ENCODE data around the gene LRSAM1. TPM values are rescaled to one million over a fixed set of nuclear protein-coding genes. Genes with fewer than 3 reads are reported as not detected.

The LRSAM1 gene
- total and polyA plus RNA-seq, 2 of the 8 experiments (the other 6 are each of a cell fraction or from before 2014, with no cell fraction given): 9.7 to 18.3 TPM

DNA sequence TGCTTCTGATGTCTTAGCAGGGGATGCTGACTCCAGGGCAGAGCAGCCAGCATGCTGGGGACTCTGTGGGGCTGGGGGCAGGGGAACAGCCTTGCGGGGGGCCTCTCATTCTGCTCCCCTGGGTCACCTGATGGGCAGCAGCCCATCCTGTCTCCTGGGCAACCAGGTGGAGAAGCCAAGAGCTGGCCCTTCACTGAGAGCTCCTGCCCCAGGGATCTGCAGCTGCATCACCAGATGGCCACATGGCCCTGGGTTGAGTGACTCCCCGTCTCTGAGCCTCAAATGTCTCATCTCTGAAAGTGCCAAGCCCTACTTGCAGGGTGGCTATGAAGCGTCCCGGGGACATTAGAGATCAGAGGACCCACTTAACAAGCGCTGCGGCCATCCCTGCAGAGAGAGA, 49.1 kb downstream of the LRSAM1 start (continued):
- TF ChIP-seq, protein P1, sequence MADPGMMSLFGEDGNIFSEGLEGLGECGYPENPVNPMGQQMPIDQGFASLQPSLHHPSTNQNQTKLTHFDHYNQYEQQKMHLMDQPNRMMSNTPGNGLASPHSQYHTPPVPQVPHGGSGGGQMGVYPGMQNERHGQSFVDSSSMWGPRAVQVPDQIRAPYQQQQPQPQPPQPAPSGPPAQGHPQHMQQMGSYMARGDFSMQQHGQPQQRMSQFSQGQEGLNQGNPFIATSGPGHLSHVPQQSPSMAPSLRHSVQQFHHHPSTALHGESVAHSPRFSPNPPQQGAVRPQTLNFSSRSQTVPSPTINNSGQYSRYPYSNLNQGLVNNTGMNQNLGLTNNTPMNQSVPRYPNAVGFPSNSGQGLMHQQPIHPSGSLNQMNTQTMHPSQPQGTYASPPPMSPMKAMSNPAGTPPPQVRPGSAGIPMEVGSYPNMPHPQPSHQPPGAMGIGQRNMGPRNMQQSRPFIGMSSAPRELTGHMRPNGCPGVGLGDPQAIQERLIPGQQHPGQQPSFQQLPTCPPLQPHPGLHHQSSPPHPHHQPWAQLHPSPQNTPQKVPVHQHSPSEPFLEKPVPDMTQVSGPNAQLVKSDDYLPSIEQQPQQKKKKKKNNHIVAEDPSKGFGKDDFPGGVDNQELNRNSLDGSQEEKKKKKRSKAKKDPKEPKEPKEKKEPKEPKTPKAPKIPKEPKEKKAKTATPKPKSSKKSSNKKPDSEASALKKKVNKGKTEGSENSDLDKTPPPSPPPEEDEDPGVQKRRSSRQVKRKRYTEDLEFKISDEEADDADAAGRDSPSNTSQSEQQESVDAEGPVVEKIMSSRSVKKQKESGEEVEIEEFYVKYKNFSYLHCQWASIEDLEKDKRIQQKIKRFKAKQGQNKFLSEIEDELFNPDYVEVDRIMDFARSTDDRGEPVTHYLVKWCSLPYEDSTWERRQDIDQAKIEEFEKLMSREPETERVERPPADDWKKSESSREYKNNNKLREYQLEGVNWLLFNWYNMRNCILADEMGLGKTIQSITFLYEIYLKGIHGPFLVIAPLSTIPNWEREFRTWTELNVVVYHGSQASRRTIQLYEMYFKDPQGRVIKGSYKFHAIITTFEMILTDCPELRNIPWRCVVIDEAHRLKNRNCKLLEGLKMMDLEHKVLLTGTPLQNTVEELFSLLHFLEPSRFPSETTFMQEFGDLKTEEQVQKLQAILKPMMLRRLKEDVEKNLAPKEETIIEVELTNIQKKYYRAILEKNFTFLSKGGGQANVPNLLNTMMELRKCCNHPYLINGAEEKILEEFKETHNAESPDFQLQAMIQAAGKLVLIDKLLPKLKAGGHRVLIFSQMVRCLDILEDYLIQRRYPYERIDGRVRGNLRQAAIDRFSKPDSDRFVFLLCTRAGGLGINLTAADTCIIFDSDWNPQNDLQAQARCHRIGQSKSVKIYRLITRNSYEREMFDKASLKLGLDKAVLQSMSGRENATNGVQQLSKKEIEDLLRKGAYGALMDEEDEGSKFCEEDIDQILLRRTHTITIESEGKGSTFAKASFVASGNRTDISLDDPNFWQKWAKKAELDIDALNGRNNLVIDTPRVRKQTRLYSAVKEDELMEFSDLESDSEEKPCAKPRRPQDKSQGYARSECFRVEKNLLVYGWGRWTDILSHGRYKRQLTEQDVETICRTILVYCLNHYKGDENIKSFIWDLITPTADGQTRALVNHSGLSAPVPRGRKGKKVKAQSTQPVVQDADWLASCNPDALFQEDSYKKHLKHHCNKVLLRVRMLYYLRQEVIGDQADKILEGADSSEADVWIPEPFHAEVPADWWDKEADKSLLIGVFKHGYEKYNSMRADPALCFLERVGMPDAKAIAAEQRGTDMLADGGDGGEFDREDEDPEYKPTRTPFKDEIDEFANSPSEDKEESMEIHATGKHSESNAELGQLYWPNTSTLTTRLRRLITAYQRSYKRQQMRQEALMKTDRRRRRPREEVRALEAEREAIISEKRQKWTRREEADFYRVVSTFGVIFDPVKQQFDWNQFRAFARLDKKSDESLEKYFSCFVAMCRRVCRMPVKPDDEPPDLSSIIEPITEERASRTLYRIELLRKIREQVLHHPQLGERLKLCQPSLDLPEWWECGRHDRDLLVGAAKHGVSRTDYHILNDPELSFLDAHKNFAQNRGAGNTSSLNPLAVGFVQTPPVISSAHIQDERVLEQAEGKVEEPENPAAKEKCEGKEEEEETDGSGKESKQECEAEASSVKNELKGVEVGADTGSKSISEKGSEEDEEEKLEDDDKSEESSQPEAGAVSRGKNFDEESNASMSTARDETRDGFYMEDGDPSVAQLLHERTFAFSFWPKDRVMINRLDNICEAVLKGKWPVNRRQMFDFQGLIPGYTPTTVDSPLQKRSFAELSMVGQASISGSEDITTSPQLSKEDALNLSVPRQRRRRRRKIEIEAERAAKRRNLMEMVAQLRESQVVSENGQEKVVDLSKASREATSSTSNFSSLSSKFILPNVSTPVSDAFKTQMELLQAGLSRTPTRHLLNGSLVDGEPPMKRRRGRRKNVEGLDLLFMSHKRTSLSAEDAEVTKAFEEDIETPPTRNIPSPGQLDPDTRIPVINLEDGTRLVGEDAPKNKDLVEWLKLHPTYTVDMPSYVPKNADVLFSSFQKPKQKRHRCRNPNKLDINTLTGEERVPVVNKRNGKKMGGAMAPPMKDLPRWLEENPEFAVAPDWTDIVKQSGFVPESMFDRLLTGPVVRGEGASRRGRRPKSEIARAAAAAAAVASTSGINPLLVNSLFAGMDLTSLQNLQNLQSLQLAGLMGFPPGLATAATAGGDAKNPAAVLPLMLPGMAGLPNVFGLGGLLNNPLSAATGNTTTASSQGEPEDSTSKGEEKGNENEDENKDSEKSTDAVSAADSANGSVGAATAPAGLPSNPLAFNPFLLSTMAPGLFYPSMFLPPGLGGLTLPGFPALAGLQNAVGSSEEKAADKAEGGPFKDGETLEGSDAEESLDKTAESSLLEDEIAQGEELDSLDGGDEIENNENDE (IDR thresholded peaks at IDR 0.05; ENCODE audit: insufficient replicate concordance, low read length): no peak
- TF ChIP-seq EP300 (IDR thresholded peaks at IDR 0.05; ENCODE audit: borderline replicate concordance in 1 of 2, low read depth in 2 of 2, low read length in 2 of 2): no peak
- TF ChIP-seq, protein P2, sequence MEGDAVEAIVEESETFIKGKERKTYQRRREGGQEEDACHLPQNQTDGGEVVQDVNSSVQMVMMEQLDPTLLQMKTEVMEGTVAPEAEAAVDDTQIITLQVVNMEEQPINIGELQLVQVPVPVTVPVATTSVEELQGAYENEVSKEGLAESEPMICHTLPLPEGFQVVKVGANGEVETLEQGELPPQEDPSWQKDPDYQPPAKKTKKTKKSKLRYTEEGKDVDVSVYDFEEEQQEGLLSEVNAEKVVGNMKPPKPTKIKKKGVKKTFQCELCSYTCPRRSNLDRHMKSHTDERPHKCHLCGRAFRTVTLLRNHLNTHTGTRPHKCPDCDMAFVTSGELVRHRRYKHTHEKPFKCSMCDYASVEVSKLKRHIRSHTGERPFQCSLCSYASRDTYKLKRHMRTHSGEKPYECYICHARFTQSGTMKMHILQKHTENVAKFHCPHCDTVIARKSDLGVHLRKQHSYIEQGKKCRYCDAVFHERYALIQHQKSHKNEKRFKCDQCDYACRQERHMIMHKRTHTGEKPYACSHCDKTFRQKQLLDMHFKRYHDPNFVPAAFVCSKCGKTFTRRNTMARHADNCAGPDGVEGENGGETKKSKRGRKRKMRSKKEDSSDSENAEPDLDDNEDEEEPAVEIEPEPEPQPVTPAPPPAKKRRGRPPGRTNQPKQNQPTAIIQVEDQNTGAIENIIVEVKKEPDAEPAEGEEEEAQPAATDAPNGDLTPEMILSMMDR (IDR thresholded peaks at IDR 0.05; ENCODE audit: control extremely low read depth in 1 of 3, insufficient read depth in 1 of 3, low read depth in 1 of 3, low read length in 3 of 3): no peak

Data from H1 (cell line).